Endothelial cell of umbilical vein (primary cell): ENCODE data around the gene GMPPA. TPM values are rescaled to one million over a fixed set of nuclear protein-coding genes. Genes with fewer than 3 reads are reported as not detected.
A peak's percentile ranks its signal among the peaks of the same experiment; 100 is the strongest.

Experiments
- BruUV-seq: library from RNA; stranded (reverse); fragments of 400-500 nt; replicated peaks from 2 replicates; lab custom pipeline; 2021; lab: Mats Ljungman, UMichigan
- CTCF ChIA-PET: fragments of 300-600, 350-600 bp; sonication (Branson Sonifier 250); formaldehyde crosslinking; loops from one replicate; lab custom pipeline; 2021; ENCODE audit warnings: antibody characterized with exemption, inconsistent platforms; lab: Charles Lee
- POLR2A ChIA-PET: fragments of 300-600, 350-600 bp; sonication (Branson Sonifier 250); formaldehyde crosslinking; loops from one replicate; lab custom pipeline; 2021; ENCODE audit warnings: antibody characterized with exemption, inconsistent platforms; lab: Charles Lee
- DNase-seq: peaks from one replicate; pipeline ENCODE4 v3.0.0-alpha.2; 2011; ENCODE audit warnings: low read depth, low spot score
- FAIRE-seq: peaks from 2 replicates; lab custom pipeline; 2011; peaks lifted over from hg19 to GRCh38; lab: Jason Lieb, UNC
- H2AFZ ChIP-seq: 2 replicates; pipeline ENCODE4 v1.6.0; 2012; ENCODE audit warnings: low read depth, low read length, control low read depth, inconsistent platforms
- H3K27ac ChIP-seq: 2 replicates; pipeline ENCODE4 v1.5.1; 2011; ENCODE audit warnings: low read depth, mild to moderate bottlenecking, control low read depth, low read length, moderate library complexity; ENCODE audit not compliant: insufficient read depth
- H3K27me3 ChIP-seq, 2 experiments: 2 replicates each; pipeline versions ENCODE4 v1.6.0 to v1.6.1; 2011; ENCODE audit warnings: low read length in 2 of 2, mixed read lengths in 1 of 2; ENCODE audit not compliant: control insufficient read depth in 2 of 2, insufficient read depth in 2 of 2
- H3K36me3 ChIP-seq, 2 experiments: 2 replicates in 1 of 2; 3 replicates in 1 of 2; pipeline ENCODE4 v1.5.1; 2011; ENCODE audit warnings: low read length in 2 of 2, mild to moderate bottlenecking in 1 of 2, moderate library complexity in 1 of 2; ENCODE audit not compliant: control insufficient read depth in 2 of 2, insufficient read depth in 2 of 2; ENCODE audit errors: extremely low read depth in 1 of 2
- H3K4me1 ChIP-seq: 3 replicates; pipeline ENCODE4 v1.5.1; 2011; ENCODE audit warnings: mild to moderate bottlenecking, low read length; ENCODE audit not compliant: control insufficient read depth, insufficient read depth; ENCODE audit errors: extremely low read depth
- H3K4me2 ChIP-seq: 2 replicates; pipeline ENCODE4 v1.6.1; 2011; ENCODE audit warnings: low read length, control low read depth, mixed read lengths; ENCODE audit not compliant: insufficient read depth
- H3K4me3 ChIP-seq, 3 experiments: fragments of 200-600 bp in 1 of 3; sonication (generic), shearing (Covaris generic) in 1 of 3; replicated peaks in 1 of 3; 2 replicates each; pipeline ENCODE4 v1.5.1; 2011 to 2016; ENCODE audit warnings: control low read depth in 3 of 3, low read length in 3 of 3, mild to moderate bottlenecking in 2 of 3, inconsistent platforms in 1 of 3, low read depth in 1 of 3, moderate library complexity in 1 of 3; ENCODE audit not compliant: insufficient read depth in 1 of 3
- H3K79me2 ChIP-seq: 2 replicates; pipeline ENCODE4 v1.6.0; 2012; ENCODE audit warnings: low read length, inconsistent platforms; ENCODE audit not compliant: control insufficient read depth, insufficient read depth
- H3K9ac ChIP-seq: replicated peaks from 2 replicates; pipeline ENCODE3; 2011; ENCODE audit warnings: low read length, control low read depth; ENCODE audit not compliant: insufficient read depth; ENCODE audit errors: extremely low read depth
- H3K9me1 ChIP-seq: replicated peaks from 3 replicates; pipeline ENCODE4 v1.6.0; 2011; ENCODE audit warnings: mild to moderate bottlenecking, low read length; ENCODE audit not compliant: control insufficient read depth, insufficient read depth; ENCODE audit errors: extremely low read depth
- H3K9me3 ChIP-seq: replicated peaks from 2 replicates; pipeline ENCODE4 v1.5.1; 2012; ENCODE audit warnings: low read length, inconsistent platforms; ENCODE audit not compliant: control insufficient read depth, insufficient read depth
- H4K20me1 ChIP-seq: replicated peaks from 2 replicates; pipeline ENCODE3; 2011; ENCODE audit warnings: mild to moderate bottlenecking, low read length; ENCODE audit not compliant: control insufficient read depth, insufficient read depth; ENCODE audit errors: extremely low read depth
- CTCF ChIP-seq, 2 donors: IDR thresholded peaks; 1 replicate in 1 of 2; 2 replicates in 1 of 2; pipeline ENCODE4 v1.5.1; 2011; ENCODE audit warnings: low read length in 2 of 2, mild to moderate bottlenecking in 2 of 2, moderate library complexity in 2 of 2, control low read depth in 1 of 2, inconsistent platforms in 1 of 2, low read depth in 1 of 2; ENCODE audit not compliant: insufficient read depth in 1 of 2; ENCODE audit errors: extremely low read depth in 1 of 2
- EZH2 ChIP-seq: IDR thresholded peaks from 2 replicates; pipeline ENCODE4 v1.6.1; 2012; ENCODE audit warnings: borderline replicate concordance, low read depth, mild to moderate bottlenecking, moderate library complexity, low read length, inconsistent platforms; ENCODE audit not compliant: severe bottlenecking
- FOS ChIP-seq: IDR thresholded peaks from 2 replicates; pipeline ENCODE4 v1.6.1; 2011; ENCODE audit warnings: mild to moderate bottlenecking, low read length, moderate library complexity, borderline replicate concordance; ENCODE audit not compliant: insufficient read depth
- GATA2 ChIP-seq: IDR thresholded peaks from 2 replicates; pipeline ENCODE4 v1.7.0; 2011; ENCODE audit warnings: low read depth, mild to moderate bottlenecking, moderate library complexity, mixed read lengths, low read length; ENCODE audit not compliant: insufficient read length, insufficient read depth
- JUN ChIP-seq: IDR thresholded peaks from 2 replicates; pipeline ENCODE4 v1.6.1; 2011; ENCODE audit warnings: borderline replicate concordance, low read depth; ENCODE audit not compliant: insufficient read length, insufficient read depth
- MYC ChIP-seq: IDR thresholded peaks from one replicate; pipeline ENCODE4 v1.6.1; 2011; ENCODE audit warnings: mild to moderate bottlenecking, low read depth, low read length
- POLR2A ChIP-seq: IDR thresholded peaks from 2 replicates; pipeline ENCODE4 v1.6.1; 2012; ENCODE audit warnings: low read depth, mild to moderate bottlenecking, control low read depth, low read length
- POLR2AphosphoS5 ChIP-seq: IDR thresholded peaks from 2 replicates; pipeline ENCODE4 v1.6.1; 2012; ENCODE audit warnings: low read depth, mild to moderate bottlenecking, control low read depth, low read length, moderate library complexity; ENCODE audit not compliant: insufficient read depth
- dilution Hi-C: fragments of 300-500 bp; cut with MboI; formaldehyde crosslinking; loops from one replicate; pipeline ENCODE4 v1.15.0; 2019; ENCODE audit warnings: low sequenced_read_pairs; ENCODE audit not compliant: extremely low pct_ligation_motif_present
- intact Hi-C: fragments of 100-400 bp; cut with micrococcal nuclease; formaldehyde crosslinking; loops from one replicate; pipeline ENCODE4 v1.10.0; 2022
- polyA plus RNA-seq, 4 experiments: library from polyadenylated mRNA; depleted of rRNA in 3 of 4; stranded (reverse) in 3 of 4; unstranded in 1 of 4; fragments of >200 nt; gene quantifications; 2 replicates each; pipeline versions ENCODE4 v1.2.1 to v1.2.3, GENCODE V29; 2011 to 2012; ENCODE audit warnings: missing spikeins in 1 of 4
- total RNA-seq: library from RNA; stranded (reverse); gene quantifications from 2 replicates; pipeline ENCODE4 v1.2.3, GENCODE V29; 2021

Gene GMPPA
- total and polyA plus RNA-seq, 2 donors (not counting 3 experiments of a cell fraction or from before 2014, with no cell fraction given), result 39.1 to 104 TPM

DNA sequence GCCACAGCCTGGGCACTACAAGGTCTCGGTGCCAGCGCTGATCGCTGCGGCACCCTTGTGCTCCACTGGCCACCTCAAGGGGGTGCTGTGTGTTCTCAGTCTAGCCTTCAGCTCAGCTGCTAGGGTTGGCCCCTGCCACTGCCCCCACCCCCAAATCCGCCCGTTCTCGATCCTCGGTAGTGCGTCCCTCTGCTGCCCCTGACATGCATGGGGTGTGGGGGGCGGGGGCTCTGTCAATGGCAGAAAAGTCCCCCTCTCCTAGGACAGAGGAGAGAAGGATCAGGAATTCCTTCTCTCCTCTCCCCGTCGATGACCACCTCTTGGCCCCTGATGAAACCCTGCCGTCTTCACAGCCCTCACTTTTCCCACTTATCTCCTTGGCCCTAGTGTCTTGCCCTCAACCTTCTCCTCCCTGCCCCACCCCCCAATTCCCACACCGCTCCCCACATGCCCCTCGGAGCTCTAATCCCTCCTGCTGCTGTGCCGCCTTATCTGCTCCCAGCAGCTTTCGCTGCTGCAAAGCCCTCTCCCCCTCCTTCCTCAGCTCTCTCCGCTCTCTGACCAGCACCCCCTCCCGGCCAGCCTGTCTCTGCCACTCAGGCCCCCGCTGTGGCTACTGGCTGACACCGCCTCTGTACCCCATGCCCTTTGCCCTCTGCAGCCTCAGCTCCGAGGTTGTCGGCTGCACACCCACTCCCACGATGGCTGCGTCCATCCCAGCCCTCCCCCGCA is 11.3 kb downstream of the GMPPA start:
- POLR2A ChIA-PET, result interaction anchor here (0.5 to 1.0 kb wide), 2 partner anchors 11 to 156 kb away, joined by 3 to 20 read pairs; partner anchors contain the start of gene GMPPA
- FAIRE-seq, result peak; percentile 86
- dilution Hi-C loops, result no loop called here
- Histone ChIP-seq H3K79me2 (no peaks in the 10 kb centered on the region), H2AFZ (no peak overlapping the region), H3K4me3 (peak overlapping the region in 1 of 3 experiments; percentile 1), H3K27me3 (peaks cover 42 to 43% of the 10 kb centered on the region in 2 experiments), H3K4me2 (no peak overlapping the region), H3K4me1 (no peaks in the 10 kb centered on the region), H3K9ac (no peak overlapping the region), H3K27ac (no peak overlapping the region), H3K9me3 (no peaks in the 10 kb centered on the region), H3K36me3 (peaks cover 0 to 14% of the 10 kb centered on the region in 2 experiments), H3K9me1 (no peaks in the 10 kb centered on the region), H4K20me1 (no peaks in the 10 kb centered on the region)
- CTCF ChIA-PET, result interaction anchor here (0.6 to 5.0 kb wide), 33 partner anchors 9 to 406 kb away, joined by 3 to 151 read pairs (median 5); partner anchors contain the start of genes CHPF, DES, DNPEP and GMPPA
- peak; percentile 18 for TF ChIP-seq EZH2
- TF ChIP-seq MYC, result no peak
- no peak for TF ChIP-seq FOS
- TF ChIP-seq CTCF (IDR thresholded peaks at IDR 0.05; ENCODE audit: extremely low read depth in 1 of 2, insufficient read depth in 1 of 2, low read depth in 1 of 2, low read length in 2 of 2), result peak; percentile 68 to 84
- no peak for TF ChIP-seq POLR2AphosphoS5
- TF ChIP-seq POLR2A, result no peak
- no peak for TF ChIP-seq GATA2
- TF ChIP-seq JUN, result no peak
- intact Hi-C loops, result loop anchor here (1.0 to 2.0 kb wide), 3 partner anchors 11 to 15 kb away; partner anchors contain the start of gene GMPPA
- peak; percentile 60 for DNase-seq
- BruUV-seq, result no TSS peak
